BE2C (cell line): ENCODE data around the gene RNF135.

Experiments used
- DNase-seq: peaks from one replicate; pipeline ENCODE4 v3.0.0-alpha.2; 2020
- H3K27me3 ChIP-seq: fragments of 250-450 bp; sonication (Bioruptor Pico); 2 replicates; pipeline ENCODE4 v1.5.1; 2020; ENCODE audit warnings: mild to moderate bottlenecking
- H3K36me3 ChIP-seq: fragments of 250-450 bp; sonication (Bioruptor Pico); 2 replicates; pipeline ENCODE4 v1.5.1; 2020; ENCODE audit warnings: mild to moderate bottlenecking
- H3K4me1 ChIP-seq: fragments of 250-450 bp; sonication (Bioruptor Pico); 2 replicates; pipeline ENCODE4 v1.5.1; 2020
- H3K4me3 ChIP-seq: 2 replicates; pipeline ENCODE4 v1.5.1; 2011; ENCODE audit warnings: low read depth, low read length
- H3K9me3 ChIP-seq: fragments of 250-450 bp; sonication (Bioruptor Pico); 2 replicates; pipeline ENCODE4 v1.5.1; 2020
- CTCF ChIP-seq: IDR thresholded peaks from 2 replicates; pipeline ENCODE4 v1.5.1; 2012; ENCODE audit warnings: mild to moderate bottlenecking, low read depth, low read length

RNF135 gene

GRCh38 chr17:30952638-30953393 is 18.0 kb upstream of the RNF135 start:
- no peak for TF ChIP-seq CTCF
- H3K4me1 ChIP-seq = no peaks in the 10 kb centered on the region
- no peaks in the 10 kb centered on the region for H3K27me3 ChIP-seq
- no peak for DNase-seq
- H3K9me3 ChIP-seq = no peaks in the 10 kb centered on the region
- no peak overlapping the region for H3K4me3 ChIP-seq
- no peaks in the 10 kb centered on the region for H3K36me3 ChIP-seq

- Histone ChIP-seq H3K27me3 (no peaks in the 10 kb centered on the region), H3K4me3 (no peak overlapping the region), H3K4me1 (no peaks in the 10 kb centered on the region), H3K9me3 (no peaks in the 10 kb centered on the region), H3K36me3 (no peaks in the 10 kb centered on the region)
- TF ChIP-seq CTCF = no peak
- no peak for DNase-seq
These were observed 16.6 kb upstream of the RNF135 start for GRCh38 chr17:30954046-30954830.

GRCh38 chr17:30956764-30957374 is 14.0 kb upstream of the RNF135 start:
- H3K27me3 ChIP-seq = no peaks in the 10 kb centered on the region
- TF ChIP-seq CTCF = no peak
- H3K4me3 ChIP-seq = no peak overlapping the region
- H3K9me3 ChIP-seq = no peaks in the 10 kb centered on the region
- no peaks in the 10 kb centered on the region for H3K4me1 ChIP-seq
- DNase-seq = no peak
- H3K36me3 ChIP-seq = no peaks in the 10 kb centered on the region

GRCh38 chr17:30957741-30958140 is 13.1 kb upstream of the RNF135 start:
- H3K4me1 ChIP-seq = no peaks in the 10 kb centered on the region
- TF ChIP-seq CTCF = no peak

GRCh38 chr17:30958187-30958586 is 12.7 kb upstream of the RNF135 start:
- H3K4me1 ChIP-seq = no peaks in the 10 kb centered on the region
- H3K4me3 ChIP-seq = no peak overlapping the region
- H3K27me3 ChIP-seq = no peaks in the 10 kb centered on the region
- no peak for TF ChIP-seq CTCF
- DNase-seq = no peak
- H3K36me3 ChIP-seq = no peaks in the 10 kb centered on the region
- H3K9me3 ChIP-seq = no peaks in the 10 kb centered on the region

More at GRCh38 chr17:30957741-30958140, 13.1 kb upstream of the RNF135 start:
- Histone ChIP-seq H3K27me3 (no peaks in the 10 kb centered on the region), H3K4me3 (no peak overlapping the region), H3K9me3 (no peaks in the 10 kb centered on the region), H3K36me3 (no peaks in the 10 kb centered on the region)
- DNase-seq = no peak
